K562 (cell line): ENCODE results near the gene LONP1.

Experiments
- CREM ChIP-seq: IDR thresholded peaks from 2 replicates; pipeline ENCODE4 v1.6.1; 2014; ENCODE audit warnings: antibody characterized with exemption, low read depth
- CTCF ChIP-seq, 3 experiments: IDR thresholded peaks in 2 of 3; conservative IDR thresholded peaks in 1 of 3; 2 replicates each; pipeline ENCODE4 v1.5.1; 2011 to 2012; ENCODE audit warnings: low read length in 3 of 3, mild to moderate bottlenecking in 3 of 3, control low read depth in 2 of 3, improper control_type of control experiment in 1 of 3, inconsistent platforms in 1 of 3, low read depth in 1 of 3, mixed read lengths in 1 of 3, moderate library complexity in 1 of 3; ENCODE audit not compliant: insufficient read depth in 2 of 3
- GMEB1 ChIP-seq: fragments of 250-450 bp; sonication (Bioruptor Pico); IDR thresholded peaks from 2 replicates; pipeline ENCODE4 v1.4.0; 2020; ENCODE audit warnings: mild to moderate bottlenecking
- POLR2A ChIP-seq: fragments of 450-650 bp; conservative IDR thresholded peaks from 2 replicates; pipeline ENCODE4 v1.6.1; 2016

GRCh38 chr19:5652261-5652660 is 67.7 kb downstream of the LONP1 start:
- TF ChIP-seq GMEB1 (CRISPR knock-in tag) (no peak), CREM (no peak), POLR2A (no peak; the same call in 1 of the 2 replicates), CTCF (IDR thresholded peaks at IDR 0.05 in 2 of 3, conservative IDR thresholded peaks at IDR 0.05 in 1 of 3; ENCODE audit: insufficient read depth in 2 of 3, low read depth in 1 of 3, low read length in 3 of 3) (no peak)
